KOPT-K1 (cell line): ENCODE results near the gene GPATCH8.
A peak's percentile ranks its signal among the peaks of the same experiment; 100 is the strongest.
"Not testable (repeated sequence)": the region's sequence is repeated elsewhere in the genome, so short reads cannot be mapped to it uniquely, and the experiment has no call there.

ENCODE experiments used
- H3K27ac ChIP-seq: fragments of 200-600 bp; sonication (generic); 2 replicates; pipeline ENCODE4 v1.5.1; 2016; ENCODE audit warnings: antibody characterized with exemption, mild to moderate bottlenecking, low read depth, low read length; ENCODE audit not compliant: poor library complexity, severe bottlenecking
- H3K36me3 ChIP-seq: fragments of 200-600 bp; sonication (generic); 2 replicates; pipeline ENCODE4 v1.5.1; 2017; ENCODE audit warnings: antibody characterized with exemption, mild to moderate bottlenecking, low read length, moderate library complexity; ENCODE audit not compliant: insufficient read depth
- H3K9me3 ChIP-seq: fragments of 200-600 bp; sonication (generic); 2 replicates; pipeline ENCODE4 v1.5.1; 2017; ENCODE audit warnings: antibody characterized with exemption, low read length, mild to moderate bottlenecking; ENCODE audit not compliant: insufficient read depth, poor library complexity, severe bottlenecking

Gene GPATCH8

GRCh38 chr17:44536090-44536953 lies 33.1 kb upstream of the GPATCH8 start:
- Histone ChIP-seq H3K9me3 (no peaks in the 10 kb centered on the region), H3K36me3 (no peaks in the 10 kb centered on the region), H3K27ac (no peak overlapping the region)

- peak overlapping the region; percentile 42 for H3K27ac ChIP-seq
- no peaks in the 10 kb centered on the region for H3K9me3 ChIP-seq
- no peaks in the 10 kb centered on the region for H3K36me3 ChIP-seq
These were observed 30.5 kb upstream of the GPATCH8 start for GRCh38 chr17:44533533-44534246.

DNA sequence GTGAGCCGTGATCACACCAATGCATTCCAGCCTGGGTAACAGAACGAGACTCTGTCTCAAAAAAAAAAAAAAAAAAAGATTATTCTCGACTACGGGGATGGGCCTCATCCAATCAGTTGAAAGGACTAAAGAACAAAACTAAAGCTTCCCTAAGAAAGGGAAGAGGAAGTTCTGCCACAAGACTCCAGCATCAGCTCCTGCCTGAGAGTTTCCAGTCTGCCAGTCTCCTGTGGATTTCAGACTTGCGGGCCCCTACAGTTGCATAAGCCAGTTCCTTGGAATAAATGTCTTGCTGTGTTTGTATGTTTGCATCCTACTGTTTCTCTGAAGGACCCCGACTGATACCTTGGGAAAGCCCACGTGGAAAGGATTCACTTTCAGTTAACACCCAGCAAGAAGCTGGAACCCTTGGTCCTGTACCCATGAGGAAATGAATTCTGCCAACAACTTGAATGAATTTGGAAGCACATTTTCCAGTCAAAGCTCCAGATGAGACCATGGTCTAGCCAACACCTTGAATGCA lies 27.8 kb upstream of the GPATCH8 start:
- no peak overlapping the region for H3K27ac ChIP-seq
- peaks cover 6% of the 10 kb centered on the region for H3K9me3 ChIP-seq
- no peaks in the 10 kb centered on the region for H3K36me3 ChIP-seq

DNA sequence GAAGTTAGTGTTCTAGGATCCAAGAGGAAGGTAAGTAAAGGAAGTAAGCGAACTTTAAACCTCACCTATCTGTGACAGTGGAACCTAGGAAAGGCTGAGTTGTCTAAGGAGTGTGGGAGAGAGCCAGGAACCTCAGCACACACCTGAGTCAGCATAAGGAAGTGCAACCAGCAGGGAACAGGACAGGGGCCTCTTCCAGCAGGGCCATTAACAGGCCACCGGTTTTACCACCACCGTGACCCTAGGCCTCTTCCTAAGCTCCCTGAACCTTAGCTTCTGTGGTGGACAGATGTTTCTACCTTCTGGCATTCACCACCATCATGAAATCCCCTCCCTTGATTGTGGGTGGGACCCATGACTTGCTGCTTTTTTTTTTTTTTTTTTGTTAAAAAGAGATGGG lies 26.7 kb upstream of the GPATCH8 start:
- Histone ChIP-seq H3K27ac (no peak overlapping the region), H3K36me3 (no peaks in the 10 kb centered on the region), H3K9me3 (peaks cover 6% of the 10 kb centered on the region)

GRCh38 chr17:44527954-44528353 lies 24.7 kb upstream of the GPATCH8 start:
- H3K27ac ChIP-seq = no peak overlapping the region
- H3K36me3 ChIP-seq = no peaks in the 10 kb centered on the region

DNA sequence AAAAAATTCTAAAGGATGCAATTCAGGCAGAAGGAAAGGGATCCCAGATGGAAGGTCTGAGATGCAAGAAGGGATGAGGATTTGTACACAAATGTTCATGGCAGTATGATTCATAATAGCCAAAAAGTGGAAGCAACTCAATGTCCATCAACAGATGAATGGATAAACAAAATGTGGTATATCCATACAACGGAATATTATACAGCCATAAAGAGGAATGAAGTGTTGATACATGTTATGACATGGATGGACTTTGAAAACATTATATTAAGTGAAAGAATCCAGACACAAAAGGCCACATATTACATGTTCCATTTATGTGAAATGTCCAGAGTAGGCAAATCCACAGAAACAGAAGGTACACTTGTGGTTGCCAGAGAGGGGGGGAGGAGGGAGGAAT lies 23.9 kb upstream of the GPATCH8 start:
- no peaks in the 10 kb centered on the region for H3K36me3 ChIP-seq
- H3K27ac ChIP-seq = no peak overlapping the region
- H3K9me3 ChIP-seq = peaks cover 6% of the 10 kb centered on the region

More at GRCh38 chr17:44527954-44528353, 24.7 kb upstream of the GPATCH8 start:
- peaks cover 6% of the 10 kb centered on the region for H3K9me3 ChIP-seq

- Histone ChIP-seq H3K9me3 (peaks cover 6% of the 10 kb centered on the region), H3K36me3 (no peaks in the 10 kb centered on the region), H3K27ac (no peak overlapping the region)
These were observed 20.4 kb upstream of the GPATCH8 start for GRCh38 chr17:44523672-44523972.

DNA sequence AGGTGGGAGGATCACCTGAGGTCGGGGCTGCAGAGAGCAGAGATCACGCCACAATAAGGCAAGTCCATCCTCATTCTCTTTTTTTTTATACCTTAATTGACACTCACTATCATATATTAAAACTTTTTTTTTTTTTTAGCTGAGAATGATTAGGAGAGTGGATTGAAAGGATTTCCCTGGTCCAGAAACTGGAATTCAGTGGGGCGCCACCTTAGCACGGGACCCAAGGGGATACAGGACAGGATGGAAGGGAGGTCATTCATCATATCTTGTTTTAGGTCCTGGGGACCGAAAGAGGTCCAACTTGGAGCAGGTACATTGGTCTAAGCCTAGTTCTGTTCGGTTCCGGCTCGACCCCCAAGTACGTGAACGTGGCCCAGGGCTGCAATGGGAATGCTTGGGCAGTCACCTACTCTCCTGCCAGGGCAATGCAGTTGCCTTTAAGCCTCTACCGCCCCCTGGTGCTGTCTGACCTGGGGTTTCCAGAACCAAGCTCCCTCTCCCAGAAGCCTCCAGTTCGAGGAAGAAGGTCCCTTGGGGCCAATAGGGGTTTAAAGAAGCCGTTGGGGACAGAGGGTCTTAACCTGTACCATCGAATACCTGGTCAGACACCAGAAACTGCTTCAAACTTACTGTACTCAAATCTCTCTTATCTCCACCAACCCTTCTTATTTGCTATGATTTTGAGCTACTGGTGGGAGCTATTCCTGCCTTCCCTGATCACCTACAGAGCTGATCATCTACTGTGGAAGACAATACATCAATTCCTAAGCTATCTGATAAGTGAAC lies 19.9 kb upstream of the GPATCH8 start:
- no peak overlapping the region for H3K27ac ChIP-seq
- no peaks in the 10 kb centered on the region for H3K36me3 ChIP-seq
- peaks cover 6% of the 10 kb centered on the region for H3K9me3 ChIP-seq

GRCh38 chr17:44518032-44518431 lies 14.8 kb upstream of the GPATCH8 start:
- no peaks in the 10 kb centered on the region for H3K36me3 ChIP-seq
- H3K27ac ChIP-seq = no peak overlapping the region
- H3K9me3 ChIP-seq = no peaks in the 10 kb centered on the region

GRCh38 chr17:44511241-44512134 lies 8.3 kb upstream of the GPATCH8 start:
- not testable (repeated sequence) for H3K9me3 ChIP-seq, H3K27ac ChIP-seq, H3K36me3 ChIP-seq

GRCh38 chr17:44506939-44507604 lies 3.9 kb upstream of the GPATCH8 start:
- not testable (repeated sequence) for H3K27ac ChIP-seq, H3K36me3 ChIP-seq, H3K9me3 ChIP-seq

DNA sequence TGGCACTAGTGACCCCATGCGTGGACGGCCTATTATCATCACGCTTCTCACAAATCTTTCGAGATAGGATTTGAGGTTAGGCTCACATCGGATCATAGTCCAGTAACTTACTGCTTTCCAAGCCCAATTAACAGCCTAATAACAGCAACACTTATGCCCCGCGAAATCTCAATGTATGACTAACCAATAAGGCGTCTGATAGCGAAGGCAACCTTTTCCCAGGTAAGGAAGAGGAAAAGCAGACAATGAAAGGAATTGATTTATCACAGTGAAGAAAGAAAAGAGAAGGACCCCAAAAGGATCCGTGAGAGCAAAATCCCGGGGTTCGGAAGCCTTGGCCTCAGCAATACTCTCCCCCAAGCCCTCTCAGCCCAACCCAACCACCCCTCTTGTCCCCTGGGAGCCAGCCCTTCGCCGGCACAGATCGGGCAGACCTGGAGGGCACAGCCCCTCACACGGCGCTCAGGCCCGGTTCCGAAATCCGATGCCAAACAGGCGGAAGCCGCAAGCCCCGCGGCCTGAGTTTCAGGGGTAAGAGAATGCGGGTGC lies 534 bp downstream of the GPATCH8 start:
- Histone ChIP-seq H3K27ac (peak overlapping the region; percentile 86), H3K36me3 (peaks cover 11% of the 10 kb centered on the region), H3K9me3 (no peaks in the 10 kb centered on the region)

DNA sequence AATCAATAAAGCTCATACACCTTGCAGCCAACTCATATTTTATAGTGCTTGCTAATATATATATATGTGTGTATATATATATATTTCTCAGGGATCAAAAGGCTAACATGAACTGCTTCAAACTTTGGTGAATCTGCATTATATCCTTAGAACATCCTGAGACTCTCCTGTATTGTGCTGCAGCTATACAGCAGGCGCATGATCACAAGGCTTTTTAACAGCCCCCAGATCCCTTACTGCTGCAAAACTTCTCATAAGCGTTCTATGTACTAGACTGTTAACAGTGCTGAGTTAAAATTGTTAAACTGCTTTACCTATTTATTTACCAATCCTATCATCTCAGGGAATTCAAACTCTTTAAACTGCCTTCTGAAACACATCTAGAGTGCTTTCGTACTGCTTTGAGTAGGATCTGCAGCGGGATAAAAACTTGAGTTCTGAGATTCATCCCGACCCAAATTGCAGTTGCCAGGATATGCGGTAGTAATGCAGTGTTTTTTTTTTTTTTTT lies 1.3 kb downstream of the GPATCH8 start:
- H3K27ac ChIP-seq = peak overlapping the region; percentile 86
- peaks cover 11% of the 10 kb centered on the region for H3K36me3 ChIP-seq
- H3K9me3 ChIP-seq = no peaks in the 10 kb centered on the region
